Endothelial cell of umbilical vein (primary cell): ENCODE data around the gene PRKD1. TPM values are rescaled to one million over a fixed set of nuclear protein-coding genes. Genes with fewer than 3 reads are reported as not detected.

Experiments used
- BruUV-seq: library from RNA; stranded (reverse); fragments of 400-500 nt; replicated peaks from 2 replicates; lab custom pipeline; 2021; lab: Mats Ljungman, UMichigan
- CTCF ChIA-PET: fragments of 300-600, 350-600 bp; sonication (Branson Sonifier 250); formaldehyde crosslinking; loops from one replicate; lab custom pipeline; 2021; ENCODE audit warnings: antibody characterized with exemption, inconsistent platforms; lab: Charles Lee
- POLR2A ChIA-PET: fragments of 300-600, 350-600 bp; sonication (Branson Sonifier 250); formaldehyde crosslinking; loops from one replicate; lab custom pipeline; 2021; ENCODE audit warnings: antibody characterized with exemption, inconsistent platforms; lab: Charles Lee
- DNase-seq: peaks from one replicate; pipeline ENCODE4 v3.0.0-alpha.2; 2011; ENCODE audit warnings: low read depth, low spot score
- FAIRE-seq: peaks from 2 replicates; lab custom pipeline; 2011; peaks lifted over from hg19 to GRCh38; lab: Jason Lieb, UNC
- H2AFZ ChIP-seq: 2 replicates; pipeline ENCODE4 v1.6.0; 2012; ENCODE audit warnings: low read depth, low read length, control low read depth, inconsistent platforms
- H3K27ac ChIP-seq: 2 replicates; pipeline ENCODE4 v1.5.1; 2011; ENCODE audit warnings: low read depth, mild to moderate bottlenecking, control low read depth, low read length, moderate library complexity; ENCODE audit not compliant: insufficient read depth
- H3K27me3 ChIP-seq, 2 experiments: 2 replicates each; pipeline versions ENCODE4 v1.6.0 to v1.6.1; 2011; ENCODE audit warnings: low read length in 2 of 2, mixed read lengths in 1 of 2; ENCODE audit not compliant: control insufficient read depth in 2 of 2, insufficient read depth in 2 of 2
- H3K36me3 ChIP-seq, 2 experiments: 2 replicates in 1 of 2; 3 replicates in 1 of 2; pipeline ENCODE4 v1.5.1; 2011; ENCODE audit warnings: low read length in 2 of 2, mild to moderate bottlenecking in 1 of 2, moderate library complexity in 1 of 2; ENCODE audit not compliant: control insufficient read depth in 2 of 2, insufficient read depth in 2 of 2; ENCODE audit errors: extremely low read depth in 1 of 2
- H3K4me1 ChIP-seq: 3 replicates; pipeline ENCODE4 v1.5.1; 2011; ENCODE audit warnings: mild to moderate bottlenecking, low read length; ENCODE audit not compliant: control insufficient read depth, insufficient read depth; ENCODE audit errors: extremely low read depth
- H3K4me2 ChIP-seq: 2 replicates; pipeline ENCODE4 v1.6.1; 2011; ENCODE audit warnings: low read length, control low read depth, mixed read lengths; ENCODE audit not compliant: insufficient read depth
- H3K4me3 ChIP-seq, 3 experiments: fragments of 200-600 bp in 1 of 3; sonication (generic), shearing (Covaris generic) in 1 of 3; replicated peaks in 1 of 3; 2 replicates each; pipeline ENCODE4 v1.5.1; 2011 to 2016; ENCODE audit warnings: control low read depth in 3 of 3, low read length in 3 of 3, mild to moderate bottlenecking in 2 of 3, inconsistent platforms in 1 of 3, low read depth in 1 of 3, moderate library complexity in 1 of 3; ENCODE audit not compliant: insufficient read depth in 1 of 3
- H3K79me2 ChIP-seq: 2 replicates; pipeline ENCODE4 v1.6.0; 2012; ENCODE audit warnings: low read length, inconsistent platforms; ENCODE audit not compliant: control insufficient read depth, insufficient read depth
- H3K9ac ChIP-seq: replicated peaks from 2 replicates; pipeline ENCODE3; 2011; ENCODE audit warnings: low read length, control low read depth; ENCODE audit not compliant: insufficient read depth; ENCODE audit errors: extremely low read depth
- H3K9me1 ChIP-seq: replicated peaks from 3 replicates; pipeline ENCODE4 v1.6.0; 2011; ENCODE audit warnings: mild to moderate bottlenecking, low read length; ENCODE audit not compliant: control insufficient read depth, insufficient read depth; ENCODE audit errors: extremely low read depth
- H3K9me3 ChIP-seq: replicated peaks from 2 replicates; pipeline ENCODE4 v1.5.1; 2012; ENCODE audit warnings: low read length, inconsistent platforms; ENCODE audit not compliant: control insufficient read depth, insufficient read depth
- H4K20me1 ChIP-seq: replicated peaks from 2 replicates; pipeline ENCODE3; 2011; ENCODE audit warnings: mild to moderate bottlenecking, low read length; ENCODE audit not compliant: control insufficient read depth, insufficient read depth; ENCODE audit errors: extremely low read depth
- CTCF ChIP-seq, 2 donors: IDR thresholded peaks; 1 replicate in 1 of 2; 2 replicates in 1 of 2; pipeline ENCODE4 v1.5.1; 2011; ENCODE audit warnings: low read length in 2 of 2, mild to moderate bottlenecking in 2 of 2, moderate library complexity in 2 of 2, control low read depth in 1 of 2, inconsistent platforms in 1 of 2, low read depth in 1 of 2; ENCODE audit not compliant: insufficient read depth in 1 of 2; ENCODE audit errors: extremely low read depth in 1 of 2
- EZH2 ChIP-seq: IDR thresholded peaks from 2 replicates; pipeline ENCODE4 v1.6.1; 2012; ENCODE audit warnings: borderline replicate concordance, low read depth, mild to moderate bottlenecking, moderate library complexity, low read length, inconsistent platforms; ENCODE audit not compliant: severe bottlenecking
- FOS ChIP-seq: IDR thresholded peaks from 2 replicates; pipeline ENCODE4 v1.6.1; 2011; ENCODE audit warnings: mild to moderate bottlenecking, low read length, moderate library complexity, borderline replicate concordance; ENCODE audit not compliant: insufficient read depth
- GATA2 ChIP-seq: IDR thresholded peaks from 2 replicates; pipeline ENCODE4 v1.7.0; 2011; ENCODE audit warnings: low read depth, mild to moderate bottlenecking, moderate library complexity, mixed read lengths, low read length; ENCODE audit not compliant: insufficient read length, insufficient read depth
- JUN ChIP-seq: IDR thresholded peaks from 2 replicates; pipeline ENCODE4 v1.6.1; 2011; ENCODE audit warnings: borderline replicate concordance, low read depth; ENCODE audit not compliant: insufficient read length, insufficient read depth
- MAX ChIP-seq: IDR thresholded peaks from 2 replicates; pipeline ENCODE4 v1.6.1; 2011; ENCODE audit not compliant: insufficient read depth, insufficient read length
- MYC ChIP-seq: IDR thresholded peaks from one replicate; pipeline ENCODE4 v1.6.1; 2011; ENCODE audit warnings: mild to moderate bottlenecking, low read depth, low read length
- POLR2A ChIP-seq: IDR thresholded peaks from 2 replicates; pipeline ENCODE4 v1.6.1; 2012; ENCODE audit warnings: low read depth, mild to moderate bottlenecking, control low read depth, low read length
- POLR2AphosphoS5 ChIP-seq: IDR thresholded peaks from 2 replicates; pipeline ENCODE4 v1.6.1; 2012; ENCODE audit warnings: low read depth, mild to moderate bottlenecking, control low read depth, low read length, moderate library complexity; ENCODE audit not compliant: insufficient read depth
- dilution Hi-C: fragments of 300-500 bp; cut with MboI; formaldehyde crosslinking; loops from one replicate; pipeline ENCODE4 v1.15.0; 2019; ENCODE audit warnings: low sequenced_read_pairs; ENCODE audit not compliant: extremely low pct_ligation_motif_present
- intact Hi-C: fragments of 100-400 bp; cut with micrococcal nuclease; formaldehyde crosslinking; loops from one replicate; pipeline ENCODE4 v1.10.0; 2022
- polyA plus RNA-seq, 4 experiments: library from polyadenylated mRNA; depleted of rRNA in 3 of 4; stranded (reverse) in 3 of 4; unstranded in 1 of 4; fragments of >200 nt; gene quantifications; 2 replicates each; pipeline versions ENCODE4 v1.2.1 to v1.2.3, GENCODE V29; 2011 to 2012; ENCODE audit warnings: missing spikeins in 1 of 4
- total RNA-seq: library from RNA; stranded (reverse); gene quantifications from 2 replicates; pipeline ENCODE4 v1.2.3, GENCODE V29; 2021

Gene PRKD1
- total and polyA plus RNA-seq, 2 donors (not counting 3 experiments of a cell fraction or from before 2014, with no cell fraction given), result 3.9 to 10.9 TPM

GRCh38 chr14:29868000-29868399 lies 59.6 kb downstream of the PRKD1 start:
- Histone ChIP-seq H3K79me2 (no peaks in the 10 kb centered on the region), H3K4me3 (no peak overlapping the region), H3K36me3 (no peaks in the 10 kb centered on the region), H3K4me2 (no peak overlapping the region), H3K9me3 (no peaks in the 10 kb centered on the region), H3K27ac (no peak overlapping the region), H3K9me1 (no peaks in the 10 kb centered on the region), H3K4me1 (no peaks in the 10 kb centered on the region), H2AFZ (no peak overlapping the region), H4K20me1 (no peaks in the 10 kb centered on the region), H3K27me3 (no peaks in the 10 kb centered on the region), H3K9ac (no peak overlapping the region)
- ChIA-PET CTCF (interaction anchor here (1.6 kb wide), 1 partner anchor 416 kb away, joined by 3 read pairs; no protein-coding TSS in a partner anchor), POLR2A (no interaction called here)
- BruUV-seq, result no TSS peak
- TF ChIP-seq FOS (no peak), JUN (no peak), GATA2 (no peak), MAX (no peak)
- DNase-seq, result no peak
- dilution Hi-C loops, result no loop called here
- intact Hi-C loops, result no loop called here
- FAIRE-seq, result no peak

GRCh38 chr14:29865299-29865698 lies 62.3 kb downstream of the PRKD1 start:
- Histone ChIP-seq H3K9me3 (no peaks in the 10 kb centered on the region), H3K36me3 (no peaks in the 10 kb centered on the region), H3K4me1 (no peaks in the 10 kb centered on the region), H2AFZ (no peak overlapping the region), H3K9me1 (no peaks in the 10 kb centered on the region), H3K79me2 (no peaks in the 10 kb centered on the region), H3K4me2 (no peak overlapping the region), H3K9ac (no peak overlapping the region), H3K27ac (no peak overlapping the region), H3K4me3 (no peak overlapping the region), H4K20me1 (no peaks in the 10 kb centered on the region), H3K27me3 (no peaks in the 10 kb centered on the region)
- BruUV-seq, result no TSS peak
- intact Hi-C loops, result no loop called here
- FAIRE-seq (no peak), DNase-seq (no peak)
- dilution Hi-C loops, result no loop called here
- CTCF ChIA-PET, result no interaction called here
- POLR2A ChIA-PET, result no interaction called here
- TF ChIP-seq EZH2 (no peak), POLR2AphosphoS5 (no peak), MYC (no peak), FOS (no peak), JUN (no peak), POLR2A (no peak), CTCF (IDR thresholded peaks at IDR 0.05; ENCODE audit: extremely low read depth in 1 of 2, insufficient read depth in 1 of 2, low read depth in 1 of 2, low read length in 2 of 2) (no peak), MAX (no peak), GATA2 (no peak)
